ENCODE measurements around the gene FOXC2. TPM values are rescaled to one million over a fixed set of nuclear protein-coding genes. Genes with fewer than 3 reads are reported as not detected.
A peak's percentile ranks its signal among the peaks of the same experiment; 100 is the strongest.

The FOXC2 gene
- total and polyA plus RNA-seq, 2 of the 13 experiments (the other 11 are each of a cell fraction or from before 2014, with no cell fraction given): not detected

- Histone ChIP-seq H3K4me2 (ENCODE audit: low read depth, low read length) (no peak overlapping the region), H2AFZ (ENCODE audit: low read length) (no peak overlapping the region), H3K9me3 (ENCODE audit: low read length) (no peaks in the 10 kb centered on the region), H3K9ac (ENCODE audit: insufficient read depth, low read depth, low read length) (no peak overlapping the region), H3K4me1 (ENCODE audit: insufficient read depth, low read length) (peaks cover 9% of the 10 kb centered on the region), H3K79me2 (ENCODE audit: insufficient read depth, low read length) (no peaks in the 10 kb centered on the region), H3K27ac (ENCODE audit: extremely low read length, insufficient read depth, low read length) (no peak overlapping the region), H3K27me3 (ENCODE audit: control insufficient read depth in 1 of 2, insufficient read depth in 2 of 2, low read length in 2 of 2) (peaks cover 4 to 72% of the 10 kb centered on the region in 2 experiments), H3K36me3 (replicated peaks in 1 of 2; ENCODE audit: control insufficient read depth in 1 of 2, insufficient read depth in 2 of 2, low read length in 2 of 2) (no peaks in the 10 kb centered on the region), H4K20me1 (ENCODE audit: insufficient read depth, low read length) (peaks cover 2% of the 10 kb centered on the region; the same call in 1 of the 2 replicates), H3K4me3 (replicated peaks in 1 of 3; ENCODE audit: insufficient read depth in 1 of 3, low read depth in 2 of 3, low read length in 3 of 3) (no peak overlapping the region)
- in situ Hi-C loops (cut with HindIII; ENCODE audit: extremely low pct_ligation_motif_present, low pct_unique_long_range_greater_than_20kb): no loop called here
- ChIA-PET POLR2A (no interaction called here), CTCF (ENCODE audit: low intra/inter-chr PET ratio, low total read pairs) (no interaction called here)
- no peak for TF ChIP-seq RFX1 (IDR thresholded peaks at IDR 0.05)
- TF ChIP-seq ZNF644 (CRISPR knock-in tag; IDR thresholded peaks at IDR 0.05; ENCODE audit: low read depth): no peak
- 0 out of 2 replicates have a peak, but pooled peaks have one; percentile 29 for TF ChIP-seq EZH2 (conservative IDR thresholded peaks at IDR 0.05; ENCODE audit: low read depth, low read length)
- intact Hi-C loops (cut with micrococcal nuclease; ENCODE audit: unreplicated experiment): loop anchor here (10.0 kb wide), 1 partner anchor 275 kb away; no protein-coding TSS in a partner anchor
- FAIRE-seq (no peak), DNase-seq (ENCODE audit: low spot score) (no peak), ATAC-seq (no peak)
- 21% methylated on average over 19 of the region's 19 CpGs for WGBS (ENCODE audit: low lambda C conversion rate)
- no TSS peak for BruUV-seq (replicated peaks)
Measured at GRCh38 chr16:86580063-86580790, 13.6 kb downstream of the FOXC2 start.

- FAIRE-seq (no peak), ATAC-seq (no peak), DNase-seq (ENCODE audit: low spot score) (no peak)
- Histone ChIP-seq H3K27me3 (ENCODE audit: control insufficient read depth in 1 of 2, insufficient read depth in 2 of 2, low read length in 2 of 2) (peaks cover 4 to 70% of the 10 kb centered on the region in 2 experiments), H4K20me1 (ENCODE audit: insufficient read depth, low read length) (no peaks in the 10 kb centered on the region; the same call in 1 of the 2 replicates), H3K9me3 (ENCODE audit: low read length) (no peaks in the 10 kb centered on the region), H3K27ac (ENCODE audit: extremely low read length, insufficient read depth, low read length) (no peak overlapping the region), H3K4me2 (ENCODE audit: low read depth, low read length) (no peak overlapping the region), H3K79me2 (ENCODE audit: insufficient read depth, low read length) (no peaks in the 10 kb centered on the region), H3K9ac (ENCODE audit: insufficient read depth, low read depth, low read length) (no peak overlapping the region), H3K4me1 (ENCODE audit: insufficient read depth, low read length) (peaks cover 8% of the 10 kb centered on the region), H2AFZ (ENCODE audit: low read length) (no peak overlapping the region), H3K4me3 (replicated peaks in 1 of 3; ENCODE audit: insufficient read depth in 1 of 3, low read depth in 2 of 3, low read length in 3 of 3) (no peak overlapping the region), H3K36me3 (replicated peaks in 1 of 2; ENCODE audit: control insufficient read depth in 1 of 2, insufficient read depth in 2 of 2, low read length in 2 of 2) (no peaks in the 10 kb centered on the region)
- intact Hi-C loops (cut with micrococcal nuclease; ENCODE audit: unreplicated experiment): loop anchor here (10.0 kb wide), 1 partner anchor 274 kb away; no protein-coding TSS in a partner anchor
- no TSS peak for BruUV-seq (replicated peaks)
- ChIA-PET CTCF (ENCODE audit: low intra/inter-chr PET ratio, low total read pairs) (no interaction called here), POLR2A (no interaction called here)
- WGBS (ENCODE audit: low lambda C conversion rate): under 1% methylated on average over 9 of the region's 9 CpGs
- in situ Hi-C loops (cut with HindIII; ENCODE audit: extremely low pct_ligation_motif_present, low pct_unique_long_range_greater_than_20kb): no loop called here
- no peak for TF ChIP-seq SRSF4 (IDR thresholded peaks at IDR 0.05; ENCODE audit: low read depth, low read length, poor library complexity, severe bottlenecking)
- no peak for TF ChIP-seq MYNN (CRISPR knock-in tag; IDR thresholded peaks at IDR 0.05; ENCODE audit: low read depth)
- no peak for TF ChIP-seq ZNF337 (CRISPR knock-in tag; IDR thresholded peaks at IDR 0.05; ENCODE audit: borderline replicate concordance, low read depth)
- TF ChIP-seq ZNF460 (CRISPR knock-in tag; IDR thresholded peaks at IDR 0.05; ENCODE audit: borderline replicate concordance): no peak
- TF ChIP-seq THAP11 (CRISPR knock-in tag; IDR thresholded peaks at IDR 0.05): no peak
- TF ChIP-seq DR1 (CRISPR knock-in tag; IDR thresholded peaks at IDR 0.05): no peak
- TF ChIP-seq XBP1 (CRISPR knock-in tag; IDR thresholded peaks at IDR 0.05): no peak
- TF ChIP-seq ZHX1 (CRISPR knock-in tag; IDR thresholded peaks at IDR 0.05; ENCODE audit: low read depth): no peak
- no peak for TF ChIP-seq ZSCAN21 (CRISPR knock-in tag; IDR thresholded peaks at IDR 0.05; ENCODE audit: borderline replicate concordance)
- no peak for TF ChIP-seq ZKSCAN8 (CRISPR knock-in tag; IDR thresholded peaks at IDR 0.05; ENCODE audit: borderline replicate concordance)
- TF ChIP-seq NR2C2 (CRISPR knock-in tag; IDR thresholded peaks at IDR 0.05; ENCODE audit: borderline replicate concordance): no peak
- TF ChIP-seq ZEB1 (IDR thresholded peaks at IDR 0.05; ENCODE audit: insufficient replicate concordance, low read depth): no peak
- no peak for TF ChIP-seq RBM39 (IDR thresholded peaks at IDR 0.05; ENCODE audit: low read depth, low read length, poor library complexity, severe bottlenecking)
- no peak for TF ChIP-seq KLF16 (CRISPR knock-in tag; IDR thresholded peaks at IDR 0.05)
Measured at GRCh38 chr16:86580791-86581170, 14.2 kb downstream of the FOXC2 start.
